Endodermal cell (in vitro differentiated cells): ENCODE data around the gene OTOA. TPM values are rescaled to one million over a fixed set of nuclear protein-coding genes. Genes with fewer than 3 reads are reported as not detected.

Experiments used
- DNase-seq: peaks from one replicate; pipeline ENCODE4 v3.0.0-alpha.2; 2017
- H3K27ac ChIP-seq: 2 replicates; pipeline ENCODE4 v1.5.1; 2013; ENCODE audit warnings: mild to moderate bottlenecking, low read depth, low read length, moderate library complexity
- H3K27me3 ChIP-seq: 2 replicates; pipeline ENCODE4 v1.6.1; 2013; ENCODE audit warnings: mild to moderate bottlenecking, low read length, moderate library complexity; ENCODE audit not compliant: insufficient read depth, control insufficient read depth, poor library complexity, severe bottlenecking
- H3K36me3 ChIP-seq: 2 replicates; pipeline ENCODE4 v1.7.0; 2013; ENCODE audit warnings: mild to moderate bottlenecking, low read length, moderate library complexity; ENCODE audit not compliant: control insufficient read depth, insufficient read depth
- H3K4me1 ChIP-seq: one replicate; pipeline ENCODE4 v1.7.0; 2013; ENCODE audit warnings: low read length; ENCODE audit not compliant: control insufficient read depth, insufficient read depth
- H3K4me3 ChIP-seq: 2 replicates; pipeline ENCODE4 v1.5.1; 2013; ENCODE audit warnings: mild to moderate bottlenecking, low read length, moderate library complexity
- H3K9ac ChIP-seq: 2 replicates; pipeline ENCODE4 v1.6.1; 2013; ENCODE audit warnings: mild to moderate bottlenecking, low read length, moderate library complexity; ENCODE audit not compliant: poor library complexity, severe bottlenecking; ENCODE audit errors: extremely low read depth
- H3K9me3 ChIP-seq: 2 replicates; pipeline ENCODE4 v1.6.1; 2013; ENCODE audit warnings: mild to moderate bottlenecking, low read length, moderate library complexity; ENCODE audit not compliant: control insufficient read depth
- H3K27ac Mint-ChIP-seq: 2 replicates; pipeline ENCODE4 v1.8.0; 2020; ENCODE audit warnings: mixed read lengths
- H3K27me3 Mint-ChIP-seq: 2 replicates; pipeline ENCODE4 v1.8.0; 2021; ENCODE audit warnings: mild to moderate bottlenecking, mixed read lengths; ENCODE audit not compliant: insufficient read depth
- H3K36me3 Mint-ChIP-seq: 2 replicates; pipeline ENCODE4 v1.8.0; 2020; ENCODE audit warnings: low read depth, mixed read lengths
- H3K4me1 Mint-ChIP-seq: 2 replicates; pipeline ENCODE4 v1.8.0; 2020; ENCODE audit warnings: mixed read lengths
- H3K4me3 Mint-ChIP-seq: 2 replicates; pipeline ENCODE4 v1.8.0; 2020; ENCODE audit warnings: mild to moderate bottlenecking, moderate library complexity, mixed read lengths
- H3K9me3 Mint-ChIP-seq: 2 replicates; pipeline ENCODE4 v1.8.0; 2020; ENCODE audit warnings: mild to moderate bottlenecking, mixed read lengths
- WGBS, 2 experiments: methylation state at CpG; one replicate each; pipeline versions ENCODE4 v1.1.5 to v1.1.7; 2013; ENCODE audit warnings: missing lambda C conversion rate in 2 of 2, mixed read lengths in 1 of 2; ENCODE audit not compliant: insufficient coverage in 1 of 2, insufficient read length in 1 of 2; 5-methylcytosine and 5-hydroxymethylcytosine counted together
- total RNA-seq, 2 donors: library from RNA; stranded (reverse); fragmentation: NEBNext Ultra II Directional in 1 of 2; extraction: Animal tissue kit (Norgen Biotek cat#: 25700) in 1 of 2; gene quantifications; 2 replicates in 1 of 2; 3 replicates in 1 of 2; pipeline ENCODE4 v1.2.1, GENCODE V29; 2021
- TF ChIP-seq, protein P1 (sequence below): fragments of 200-600 bp; sonication (generic); conservative IDR thresholded peaks from 2 replicates; pipeline ENCODE4 v1.5.0; 2021; ENCODE audit warnings: antibody characterized with exemption, mild to moderate bottlenecking

Gene OTOA
- total RNA-seq, 2 donors from 2014 or later, result 0.07 to 0.09 TPM

DNA sequence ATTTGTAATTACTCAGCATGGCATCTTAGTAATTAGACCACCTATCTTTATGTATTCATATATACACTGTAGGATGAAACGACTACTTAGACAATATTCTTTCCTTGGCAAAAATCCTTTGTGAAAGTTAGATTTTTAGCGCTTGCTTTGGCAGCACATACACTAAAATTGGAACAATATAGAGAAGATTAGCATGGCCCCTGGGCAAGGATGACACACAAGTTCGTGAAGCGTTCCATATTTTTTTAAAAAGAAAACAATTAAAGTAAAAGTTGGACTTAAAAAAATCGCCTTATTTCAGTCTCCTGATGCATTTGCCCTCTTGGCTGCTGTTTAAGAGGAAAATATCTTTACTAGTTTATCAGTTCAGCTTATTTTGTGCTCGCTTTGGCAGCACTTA, 21.9 kb upstream of the OTOA start:
- H3K27ac Mint-ChIP-seq, result no peak overlapping the region
- Histone ChIP-seq H3K9me3 (no peaks in the 10 kb centered on the region), H3K36me3 (peaks cover 3% of the 10 kb centered on the region), H3K4me1 (peaks cover 3% of the 10 kb centered on the region), H3K27ac (no peak overlapping the region), H3K4me3 (no peak overlapping the region), H3K9ac (no peak overlapping the region), H3K27me3 (no peaks in the 10 kb centered on the region)
- H3K36me3 Mint-ChIP-seq, result peaks cover 11% of the 10 kb centered on the region
- DNase-seq, result no peak
- H3K4me1 Mint-ChIP-seq, result peaks cover 17% of the 10 kb centered on the region
- no peaks in the 10 kb centered on the region for H3K27me3 Mint-ChIP-seq
- H3K4me3 Mint-ChIP-seq, result no peak overlapping the region
- TF ChIP-seq, protein P1, sequence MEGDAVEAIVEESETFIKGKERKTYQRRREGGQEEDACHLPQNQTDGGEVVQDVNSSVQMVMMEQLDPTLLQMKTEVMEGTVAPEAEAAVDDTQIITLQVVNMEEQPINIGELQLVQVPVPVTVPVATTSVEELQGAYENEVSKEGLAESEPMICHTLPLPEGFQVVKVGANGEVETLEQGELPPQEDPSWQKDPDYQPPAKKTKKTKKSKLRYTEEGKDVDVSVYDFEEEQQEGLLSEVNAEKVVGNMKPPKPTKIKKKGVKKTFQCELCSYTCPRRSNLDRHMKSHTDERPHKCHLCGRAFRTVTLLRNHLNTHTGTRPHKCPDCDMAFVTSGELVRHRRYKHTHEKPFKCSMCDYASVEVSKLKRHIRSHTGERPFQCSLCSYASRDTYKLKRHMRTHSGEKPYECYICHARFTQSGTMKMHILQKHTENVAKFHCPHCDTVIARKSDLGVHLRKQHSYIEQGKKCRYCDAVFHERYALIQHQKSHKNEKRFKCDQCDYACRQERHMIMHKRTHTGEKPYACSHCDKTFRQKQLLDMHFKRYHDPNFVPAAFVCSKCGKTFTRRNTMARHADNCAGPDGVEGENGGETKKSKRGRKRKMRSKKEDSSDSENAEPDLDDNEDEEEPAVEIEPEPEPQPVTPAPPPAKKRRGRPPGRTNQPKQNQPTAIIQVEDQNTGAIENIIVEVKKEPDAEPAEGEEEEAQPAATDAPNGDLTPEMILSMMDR, result no peak
- H3K9me3 Mint-ChIP-seq, result no peaks in the 10 kb centered on the region
- WGBS, 2 experiments, result 95% methylated on average over 4 to 6 of the region's 6 CpGs

DNA sequence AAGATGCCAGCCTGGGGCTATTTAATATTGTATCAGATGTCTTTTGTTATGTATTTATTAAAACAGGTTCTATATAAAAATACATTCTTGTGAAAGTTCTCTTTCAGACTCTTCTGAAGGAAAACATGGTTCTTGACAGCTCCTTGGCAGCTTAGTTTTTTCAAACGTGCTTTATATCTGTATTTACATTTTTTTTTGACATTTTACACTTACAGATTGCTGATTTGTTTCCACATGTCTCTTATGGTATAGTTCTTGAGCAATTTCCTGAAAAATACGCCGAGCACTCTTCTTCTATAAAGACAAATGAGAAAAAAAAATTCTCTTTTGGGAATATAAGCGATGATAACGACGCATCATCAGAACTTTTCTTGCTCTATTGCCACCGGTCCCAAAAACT, 20.9 kb upstream of the OTOA start:
- H3K9me3 Mint-ChIP-seq, result no peaks in the 10 kb centered on the region
- WGBS, 2 experiments, result 94% methylated on average over 7 of the region's 7 CpGs; no CpG with 5 or more reads in 1 of the 2 experiments
- H3K36me3 ChIP-seq, result peaks cover 3% of the 10 kb centered on the region
- no peak overlapping the region for H3K27ac Mint-ChIP-seq
- no peaks in the 10 kb centered on the region for H3K27me3 Mint-ChIP-seq
- no peak overlapping the region for H3K9ac ChIP-seq
- H3K4me3 ChIP-seq, result no peak overlapping the region
- H3K36me3 Mint-ChIP-seq, result peaks cover 4% of the 10 kb centered on the region
- no peak for DNase-seq
- no peak overlapping the region for H3K4me3 Mint-ChIP-seq
- peaks cover 20% of the 10 kb centered on the region for H3K4me1 Mint-ChIP-seq
- H3K9me3 ChIP-seq, result no peaks in the 10 kb centered on the region
- H3K27ac ChIP-seq, result no peak overlapping the region
- peaks cover 3% of the 10 kb centered on the region for H3K4me1 ChIP-seq
- TF ChIP-seq, protein P1, result no peak
- no peaks in the 10 kb centered on the region for H3K27me3 ChIP-seq

DNA sequence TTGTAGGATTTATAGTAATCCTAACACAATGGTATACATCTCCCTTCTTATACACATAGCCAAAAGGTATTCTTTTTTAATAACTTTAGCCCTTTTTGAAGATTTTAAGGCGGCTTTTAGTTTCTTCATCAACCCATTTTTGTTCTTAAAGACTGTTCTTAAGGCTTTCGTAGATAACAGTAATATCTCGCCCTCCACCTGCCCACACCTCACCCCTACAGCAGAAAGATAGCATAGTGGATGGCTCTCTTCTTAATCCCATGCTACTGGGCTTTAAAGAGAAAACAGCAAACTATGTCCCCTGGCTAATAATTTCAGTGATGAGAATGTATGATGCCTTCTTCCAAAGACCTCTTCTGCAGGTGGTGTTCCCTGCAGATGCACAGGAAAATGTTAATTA, 20.0 kb upstream of the OTOA start:
- H3K4me3 ChIP-seq, result no peak overlapping the region
- Mint-ChIP-seq H3K9me3 (no peaks in the 10 kb centered on the region), H3K36me3 (peaks cover 2% of the 10 kb centered on the region), H3K27ac (no peak overlapping the region), H3K27me3 (no peaks in the 10 kb centered on the region), H3K4me3 (no peak overlapping the region), H3K4me1 (peaks cover 17% of the 10 kb centered on the region)
- no peaks in the 10 kb centered on the region for H3K27me3 ChIP-seq
- no peak overlapping the region for H3K9ac ChIP-seq
- H3K36me3 ChIP-seq, result peaks cover 3% of the 10 kb centered on the region
- TF ChIP-seq, protein P1, result no peak
- no peak for DNase-seq
- H3K27ac ChIP-seq, result no peak overlapping the region
- WGBS, 2 experiments, result 94 to 100% methylated on average over 1 to 3 of the region's 3 CpGs
- no peaks in the 10 kb centered on the region for H3K9me3 ChIP-seq
- H3K4me1 ChIP-seq, result peaks cover 3% of the 10 kb centered on the region
